ENCODE data around the gene SDCBP2. TPM values are rescaled to one million over a fixed set of nuclear protein-coding genes. Genes with fewer than 3 reads are reported as not detected.

The SDCBP2 gene
- 3.9 and 5.9 TPM in 2 replicates for total RNA-seq

DNA sequence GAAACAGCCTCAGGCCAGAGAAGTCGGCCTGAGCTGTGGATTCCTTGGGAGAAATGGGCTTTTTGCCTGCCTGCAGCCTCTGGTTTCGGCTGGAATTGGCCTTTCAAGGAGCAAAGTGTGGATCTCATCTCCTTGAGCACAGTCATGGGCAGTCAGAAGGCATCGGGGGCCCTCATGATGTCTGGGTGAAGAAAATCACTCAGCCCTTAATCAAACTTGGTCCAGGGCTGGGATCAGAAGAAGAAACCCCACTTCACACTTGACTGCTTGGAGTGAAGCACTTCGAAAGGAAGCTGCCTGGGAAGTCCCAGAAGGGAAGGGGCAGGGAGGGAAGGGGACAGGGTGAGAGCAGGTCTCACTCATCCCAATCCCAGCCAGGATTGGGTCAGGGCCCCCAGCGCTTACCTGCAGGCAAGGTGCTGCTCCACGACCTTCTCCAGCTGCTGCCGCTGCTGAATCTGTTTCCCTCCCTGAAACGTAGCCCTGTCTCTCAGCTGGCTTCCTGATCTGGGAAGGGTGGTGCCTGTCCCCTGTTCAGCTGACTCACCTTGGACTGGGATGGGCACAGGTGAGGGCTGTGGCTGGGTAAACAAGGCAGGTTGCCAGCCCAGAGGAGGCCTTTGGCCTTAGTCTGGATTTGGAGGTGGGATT lies at the start of gene SDCBP2:
SDCBP2 (minus strand) TSS at position 460 of the 651 bp plus-strand sequence. CDS start 8,723 bp downstream, outside the sequence.

DNA sequence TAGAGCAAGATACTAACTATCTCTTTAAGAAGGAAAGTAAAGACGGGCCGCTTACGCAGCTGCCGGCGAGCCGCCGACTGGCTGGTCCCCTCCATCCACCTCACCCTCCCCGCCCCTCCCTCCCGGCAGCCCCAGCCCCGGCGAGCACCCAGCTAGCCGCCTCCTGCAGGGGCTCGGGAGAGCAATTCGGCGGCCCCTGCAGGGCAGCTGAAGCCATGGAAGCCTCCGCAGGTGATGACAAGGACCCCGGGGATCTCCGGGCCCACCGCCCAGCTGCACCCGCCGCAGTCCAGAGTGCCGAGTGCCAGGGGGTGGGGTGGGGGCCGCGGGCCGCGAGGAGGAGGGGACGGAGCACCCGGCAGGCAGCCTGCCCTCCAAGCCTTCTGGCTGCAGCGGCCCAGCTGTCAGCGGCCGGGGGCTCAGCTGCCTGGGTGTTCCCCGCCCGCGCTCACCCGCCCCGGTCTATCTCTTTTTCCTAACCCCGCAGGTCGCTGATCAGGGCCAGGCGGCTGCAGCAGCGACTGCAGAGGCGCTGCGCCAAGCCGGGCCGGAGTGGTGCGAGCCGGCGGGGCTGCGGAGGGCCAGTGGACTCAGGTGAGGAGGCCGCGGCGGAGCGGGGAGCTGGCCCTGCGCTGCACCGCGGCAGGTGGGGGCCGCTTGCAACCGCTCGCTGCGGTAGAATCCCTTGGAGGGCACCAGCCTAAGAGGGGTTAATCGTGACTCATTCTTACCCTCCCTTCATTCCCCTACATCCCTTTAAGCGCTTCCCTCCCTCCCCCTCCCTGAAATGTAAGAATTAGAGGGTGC lies 62.6 kb downstream of the SDCBP2 start, which contains the start of gene SNPH:
SNPH (plus strand) TSS at position 128 of the 807 bp plus-strand sequence. CDS start 29,946 bp downstream, outside the sequence.

Other genes with a start within 250 kb of the SDCBP2 start
- 27.3 and 38.1 TPM in 2 replicates for gene PSMF1, start 210.5 kb downstream of the SDCBP2 start, total RNA-seq
- 0.32 TPM in 1 of 2 replicates, not detected in the other for gene TMEM74B, start 144.2 kb downstream of the SDCBP2 start, total RNA-seq
- gene C20orf202, start 125.7 kb downstream of the SDCBP2 start, total RNA-seq: not detected in 2 replicates
- 0.15 TPM in 1 of 2 replicates, not detected in the other for gene RAD21L1, start 103.1 kb downstream of the SDCBP2 start, total RNA-seq
- 4.9 and 6.8 TPM in 2 replicates for gene SNPH, start 62.8 kb downstream of the SDCBP2 start, total RNA-seq
- gene FKBP1A, start 63.9 kb upstream of the SDCBP2 start, total RNA-seq: 205 and 295 TPM in 2 replicates
- 27.9 and 36.8 TPM in 2 replicates for gene NSFL1C, start 137.7 kb upstream of the SDCBP2 start, total RNA-seq
- gene SIRPB2, start 162.3 kb upstream of the SDCBP2 start, total RNA-seq: 2.9 and 3.0 TPM in 2 replicates
- gene SIRPD, start 228.6 kb upstream of the SDCBP2 start, total RNA-seq: not detected in 2 replicates

All from epithelial cell of umbilical artery (primary cell).